Uterus (tissue), 4 donors: ENCODE results near the gene EPB41L2. TPM values are rescaled to one million over a fixed set of nuclear protein-coding genes. Genes with fewer than 3 reads are reported as not detected.
"Not testable (repeated sequence)": the region's sequence is repeated elsewhere in the genome, so short reads cannot be mapped to it uniquely, and the experiment has no call there.

Source experiments
- DNase-seq, 2 donors: peaks; one replicate each; pipeline ENCODE4 v3.0.0-alpha.2; 2019 to 2020
- H3K27ac ChIP-seq, 2 donors: fragments of 200-600 bp; sonication (generic); 1 replicate in 1 of 2; 2 replicates in 1 of 2; pipeline ENCODE4 v1.5.1; 2016 to 2018
- H3K27me3 ChIP-seq, 2 donors: fragments of 200-600 bp; sonication (generic); one replicate each; pipeline ENCODE4 v1.5.1; 2018 to 2019; ENCODE audit warnings: control low read depth in 1 of 2
- H3K36me3 ChIP-seq, 2 donors: fragments of 200-600 bp; sonication (generic); one replicate each; pipeline ENCODE4 v1.5.1; 2019; ENCODE audit warnings: control low read depth in 1 of 2
- H3K4me1 ChIP-seq, 2 donors: fragments of 200-600 bp; sonication (generic); one replicate each; pipeline ENCODE4 v1.5.1; 2018 to 2019; ENCODE audit warnings: control low read depth in 1 of 2
- H3K4me3 ChIP-seq, 2 donors: fragments of 200-600 bp; sonication (generic); 1 replicate in 1 of 2; 2 replicates in 1 of 2; pipeline ENCODE4 v1.5.1; 2018 to 2019; ENCODE audit warnings: mild to moderate bottlenecking in 1 of 2
- H3K9me3 ChIP-seq, 2 donors: fragments of 200-600 bp; sonication (generic); one replicate each; pipeline ENCODE4 v1.5.1; 2019; ENCODE audit warnings: control low read depth in 1 of 2
- CTCF ChIP-seq, 4 experiments: fragments of 200-600 bp in 2 of 4; fragments of 450-650 bp in 2 of 4; sonication (generic) in 2 of 4; IDR thresholded peaks; one replicate each; pipeline ENCODE4 v1.5.1; 2016 to 2019; ENCODE audit warnings: antibody characterized with exemption in 4 of 4, mild to moderate bottlenecking in 2 of 4, moderate library complexity in 1 of 4
- POLR2A ChIP-seq, 2 donors: fragments of 450-650 bp; IDR thresholded peaks; one replicate each; pipeline ENCODE4 v1.6.1; 2016; ENCODE audit warnings: antibody characterized with exemption in 2 of 2, mild to moderate bottlenecking in 1 of 2, moderate library complexity in 1 of 2
- intact Hi-C: fragments of 100-400 bp; cut with DNase I; formaldehyde crosslinking; loops from one replicate; pipeline ENCODE4 v1.15.1; 2023; ENCODE audit warnings: low total_unique reads
- total RNA-seq, 4 donors: library from RNA; depleted of rRNA in 3 of 4; stranded (reverse); fragments of >200 nt in 3 of 4; gene quantifications; one replicate each; pipeline versions ENCODE4 v1.1.0 to v1.2.4, GENCODE V29; 2014 to 2023
- donor health status: DM: yes; HTN: yes; CAD: no.

Gene EPB41L2
- total RNA-seq, 4 donors from 2014 or later, result 72.5 to 237 (median 148) TPM

GRCh38 chr6:130810307-130811030, 252.6 kb downstream of the EPB41L2 start:
- Histone ChIP-seq H3K36me3 (no peaks in the 10 kb centered on the region), H3K27ac (no peak overlapping the region), H3K27me3 (no peaks in the 10 kb centered on the region), H3K4me3 (no peak overlapping the region), H3K9me3 (no peaks in the 10 kb centered on the region), H3K4me1 (no peaks in the 10 kb centered on the region)
- DNase-seq, result no peak
- intact Hi-C loops, result no loop called here
- no peak for TF ChIP-seq CTCF (IDR thresholded peaks at IDR 0.05)

GRCh38 chr6:130801368-130801767, 261.7 kb downstream of the EPB41L2 start:
- intact Hi-C loops, H3K27ac ChIP-seq, DNase-seq, H3K4me1 ChIP-seq, H3K9me3 ChIP-seq, H3K4me3 ChIP-seq, H3K36me3 ChIP-seq, H3K27me3 ChIP-seq: not testable (repeated sequence)

- Histone ChIP-seq H3K4me1 (no peaks in the 10 kb centered on the region), H3K36me3 (peaks cover 0 to 3% of the 10 kb centered on the region in 2 donors), H3K27me3 (no peaks in the 10 kb centered on the region), H3K9me3 (peaks cover 0 to 6% of the 10 kb centered on the region in 2 donors), H3K27ac (no peak overlapping the region), H3K4me3 (no peak overlapping the region)
- TF ChIP-seq CTCF (IDR thresholded peaks at IDR 0.05) (no peak), POLR2A (IDR thresholded peaks at IDR 0.05) (no peak)
- DNase-seq, result no peak
- intact Hi-C loops, result no loop called here
Observed at GRCh38 chr6:130797061-130797460, 266.0 kb downstream of the EPB41L2 start.

GRCh38 chr6:130796313-130796905, 266.6 kb downstream of the EPB41L2 start:
- no peak overlapping the region for H3K4me3 ChIP-seq
- DNase-seq, result no peak
- peaks cover 0 to 3% of the 10 kb centered on the region in 2 donors for H3K36me3 ChIP-seq
- no peaks in the 10 kb centered on the region for H3K4me1 ChIP-seq
- no peaks in the 10 kb centered on the region for H3K27me3 ChIP-seq
- intact Hi-C loops, result no loop called here
- no peak for TF ChIP-seq POLR2A (IDR thresholded peaks at IDR 0.05)
- TF ChIP-seq CTCF (IDR thresholded peaks at IDR 0.05), result no peak
- no peak overlapping the region for H3K27ac ChIP-seq
- peaks cover 0 to 6% of the 10 kb centered on the region in 2 donors for H3K9me3 ChIP-seq

- Histone ChIP-seq H3K4me3 (no peak overlapping the region), H3K27ac (no peak overlapping the region), H3K4me1 (no peaks in the 10 kb centered on the region), H3K36me3 (peaks cover 0 to 3% of the 10 kb centered on the region in 2 donors), H3K9me3 (peaks cover 0 to 2% of the 10 kb centered on the region in 2 donors), H3K27me3 (no peaks in the 10 kb centered on the region)
- no peak for DNase-seq
- intact Hi-C loops, result no loop called here
- TF ChIP-seq CTCF (IDR thresholded peaks at IDR 0.05) (no peak), POLR2A (IDR thresholded peaks at IDR 0.05) (no peak)
Observed at GRCh38 chr6:130794738-130795137, 268.3 kb downstream of the EPB41L2 start.
